Loucy (cell line): ENCODE data around the gene APBB2.

Source experiments
- H2AFZ ChIP-seq: fragments of 200-600 bp; sonication (generic); 2 replicates; pipeline ENCODE4 v1.6.0; 2016; ENCODE audit warnings: antibody characterized with exemption, mild to moderate bottlenecking, low read length, moderate library complexity
- H3F3A ChIP-seq: fragments of 200-600 bp; 2 replicates; pipeline ENCODE4 v1.6.0; 2016; ENCODE audit warnings: antibody characterized with exemption, low read depth, mild to moderate bottlenecking
- H3K27me3 ChIP-seq: fragments of 200-600 bp; sonication (generic); 2 replicates; pipeline ENCODE4 v1.6.1; 2014; ENCODE audit warnings: low read length, mild to moderate bottlenecking; ENCODE audit not compliant: insufficient read depth, poor library complexity, severe bottlenecking
- H3K36me3 ChIP-seq: fragments of 200-600 bp; sonication (generic); 2 replicates; pipeline ENCODE4 v1.6.1; 2016; ENCODE audit warnings: low read length; ENCODE audit not compliant: insufficient read depth
- H3K4me1 ChIP-seq: fragments of 200-600 bp; sonication (generic); 2 replicates; pipeline ENCODE4 v1.5.1; 2014; ENCODE audit warnings: low read length, mild to moderate bottlenecking; ENCODE audit not compliant: insufficient read depth, poor library complexity, severe bottlenecking
- H3K4me2 ChIP-seq: fragments of 200-600 bp; sonication (generic); 2 replicates; pipeline ENCODE4 v1.6.0; 2014; ENCODE audit warnings: antibody characterized with exemption, low read length, low read depth, mild to moderate bottlenecking; ENCODE audit not compliant: poor library complexity, severe bottlenecking
- H3K4me3 ChIP-seq: fragments of 200-600 bp; sonication (generic); 2 replicates; pipeline ENCODE4 v1.5.1; 2014; ENCODE audit warnings: low read length, mild to moderate bottlenecking, mixed read lengths; ENCODE audit not compliant: poor library complexity, severe bottlenecking
- H3K79me2 ChIP-seq: fragments of 200-600 bp; sonication (generic); 2 replicates; pipeline ENCODE4 v1.6.1; 2014; ENCODE audit warnings: low read length; ENCODE audit not compliant: insufficient read depth
- H3K9ac ChIP-seq: fragments of 200-600 bp; sonication (generic); 2 replicates; pipeline ENCODE4 v1.6.0; 2014; ENCODE audit warnings: mild to moderate bottlenecking, low read depth, low read length, moderate library complexity; ENCODE audit not compliant: poor library complexity, severe bottlenecking
- H3K9me2 ChIP-seq: fragments of 200-600 bp; sonication (generic); replicated peaks from 2 replicates; pipeline ENCODE4 v1.6.1; 2016; ENCODE audit warnings: low read depth, low read length, mixed read lengths
- H3K9me3 ChIP-seq: fragments of 200-600 bp; sonication (generic); 2 replicates; pipeline ENCODE4 v1.6.1; 2014; ENCODE audit warnings: mild to moderate bottlenecking, antibody characterized with exemption, low read length, low read depth; ENCODE audit not compliant: insufficient read depth
- H4K20me1 ChIP-seq: fragments of 200-600 bp; sonication (generic); 2 replicates; pipeline ENCODE4 v1.6.0; 2014; ENCODE audit warnings: antibody characterized with exemption, low read length, mild to moderate bottlenecking; ENCODE audit not compliant: insufficient read depth, poor library complexity, severe bottlenecking
- EZH2phosphoT487 ChIP-seq: fragments of 200-600 bp; IDR thresholded peaks from 2 replicates; pipeline ENCODE4 v1.6.1; 2018; ENCODE audit warnings: antibody characterized with exemption, mild to moderate bottlenecking, moderate library complexity, borderline replicate concordance
- TF ChIP-seq, protein P1 (sequence below): fragments of 200-600 bp; sonication (generic); conservative IDR thresholded peaks from 2 replicates; pipeline ENCODE4 v1.5.1; 2014; ENCODE audit warnings: mild to moderate bottlenecking, antibody characterized with exemption, low read length

Gene APBB2

DNA sequence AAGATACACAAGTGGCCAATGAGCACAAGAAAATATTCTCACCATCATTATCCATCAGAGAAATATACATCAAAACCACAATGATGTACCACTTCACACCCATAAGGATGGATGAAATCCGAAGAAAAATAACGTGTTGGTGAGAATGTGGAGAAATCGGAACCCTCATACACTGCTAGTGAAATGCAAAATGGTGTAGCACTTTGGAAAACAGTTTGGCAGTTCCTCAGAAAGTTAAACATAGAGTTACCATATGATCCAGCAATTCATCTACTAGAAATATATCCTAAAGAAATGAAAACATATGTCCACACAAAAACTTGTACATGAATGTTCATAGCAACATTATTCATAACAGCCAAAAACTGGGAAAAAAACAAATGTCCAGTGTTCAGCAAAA, 18.5 kb upstream of the APBB2 start:
- H3K9me3 ChIP-seq = no peaks in the 10 kb centered on the region

DNA sequence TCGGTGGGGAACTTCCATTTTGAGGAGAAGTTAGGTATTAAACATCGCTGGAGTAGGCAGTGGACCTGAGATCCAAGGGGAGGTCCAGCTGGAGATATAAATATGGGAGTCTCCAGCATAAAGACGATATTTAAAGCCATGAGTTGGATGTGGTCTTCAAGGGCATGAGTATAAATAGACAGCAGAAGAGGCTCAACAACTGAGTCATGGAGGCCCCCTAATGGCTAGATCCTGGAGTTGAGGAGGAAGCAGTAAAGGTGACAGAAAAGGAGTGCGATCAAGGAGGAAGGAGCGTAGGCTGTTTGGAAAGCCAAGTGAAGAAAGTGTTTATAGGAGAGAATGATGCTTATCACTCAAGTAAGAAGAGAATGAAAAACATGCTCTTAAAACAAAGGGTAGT, 18.1 kb upstream of the APBB2 start:
- Histone ChIP-seq H3F3A (no peaks in the 10 kb centered on the region), H3K79me2 (no peaks in the 10 kb centered on the region)
- TF ChIP-seq EZH2phosphoT487 = no peak
- TF ChIP-seq, protein P1, sequence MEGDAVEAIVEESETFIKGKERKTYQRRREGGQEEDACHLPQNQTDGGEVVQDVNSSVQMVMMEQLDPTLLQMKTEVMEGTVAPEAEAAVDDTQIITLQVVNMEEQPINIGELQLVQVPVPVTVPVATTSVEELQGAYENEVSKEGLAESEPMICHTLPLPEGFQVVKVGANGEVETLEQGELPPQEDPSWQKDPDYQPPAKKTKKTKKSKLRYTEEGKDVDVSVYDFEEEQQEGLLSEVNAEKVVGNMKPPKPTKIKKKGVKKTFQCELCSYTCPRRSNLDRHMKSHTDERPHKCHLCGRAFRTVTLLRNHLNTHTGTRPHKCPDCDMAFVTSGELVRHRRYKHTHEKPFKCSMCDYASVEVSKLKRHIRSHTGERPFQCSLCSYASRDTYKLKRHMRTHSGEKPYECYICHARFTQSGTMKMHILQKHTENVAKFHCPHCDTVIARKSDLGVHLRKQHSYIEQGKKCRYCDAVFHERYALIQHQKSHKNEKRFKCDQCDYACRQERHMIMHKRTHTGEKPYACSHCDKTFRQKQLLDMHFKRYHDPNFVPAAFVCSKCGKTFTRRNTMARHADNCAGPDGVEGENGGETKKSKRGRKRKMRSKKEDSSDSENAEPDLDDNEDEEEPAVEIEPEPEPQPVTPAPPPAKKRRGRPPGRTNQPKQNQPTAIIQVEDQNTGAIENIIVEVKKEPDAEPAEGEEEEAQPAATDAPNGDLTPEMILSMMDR = peak; percentile 40

More for the DNA sequence above, 18.5 kb upstream of the APBB2 start:
- no peak overlapping the region for H3K4me2 ChIP-seq
- no peak overlapping the region for H3K4me3 ChIP-seq
- H3K27me3 ChIP-seq = no peaks in the 10 kb centered on the region
- H4K20me1 ChIP-seq = no peaks in the 10 kb centered on the region
- H3K9ac ChIP-seq = no peak overlapping the region
- no peak overlapping the region for H2AFZ ChIP-seq
- H3K36me3 ChIP-seq = no peaks in the 10 kb centered on the region
- no peaks in the 10 kb centered on the region for H3K79me2 ChIP-seq
- TF ChIP-seq, protein P1 = no peak
- TF ChIP-seq EZH2phosphoT487 = no peak
- H3K4me1 ChIP-seq = no peaks in the 10 kb centered on the region
- no peaks in the 10 kb centered on the region for H3K9me2 ChIP-seq
- no peaks in the 10 kb centered on the region for H3F3A ChIP-seq

DNA sequence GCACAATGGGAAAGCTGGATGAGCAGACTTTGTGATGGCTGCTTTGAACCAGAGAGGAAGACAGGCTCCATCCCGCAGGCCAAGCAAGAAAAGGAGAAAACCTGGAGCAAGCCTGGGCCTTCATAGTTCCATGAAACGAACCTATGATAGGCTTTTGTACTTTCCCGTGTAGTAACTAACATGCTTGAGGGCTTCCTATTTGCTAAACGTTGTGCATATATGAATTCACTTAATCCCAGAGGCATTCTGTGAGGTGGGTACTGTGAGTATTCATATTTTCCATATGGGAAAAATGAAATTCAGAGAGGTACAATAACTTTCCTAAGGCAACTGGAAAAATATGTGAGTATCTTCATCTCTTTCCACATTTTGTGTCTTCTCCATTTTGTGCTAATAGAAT, 13.6 kb upstream of the APBB2 start:
- H3K9me2 ChIP-seq = no peaks in the 10 kb centered on the region
- no peaks in the 10 kb centered on the region for H4K20me1 ChIP-seq
- H3K4me2 ChIP-seq = no peak overlapping the region
- no peaks in the 10 kb centered on the region for H3K27me3 ChIP-seq
- H3K9ac ChIP-seq = no peak overlapping the region
- H3K79me2 ChIP-seq = no peaks in the 10 kb centered on the region
- no peaks in the 10 kb centered on the region for H3F3A ChIP-seq
- TF ChIP-seq, protein P1 = no peak
- no peak for TF ChIP-seq EZH2phosphoT487
- H3K9me3 ChIP-seq = no peaks in the 10 kb centered on the region
- no peak overlapping the region for H2AFZ ChIP-seq
- H3K4me1 ChIP-seq = no peaks in the 10 kb centered on the region
- H3K4me3 ChIP-seq = no peak overlapping the region
- H3K36me3 ChIP-seq = no peaks in the 10 kb centered on the region

More for the DNA sequence above, 18.1 kb upstream of the APBB2 start:
- Histone ChIP-seq H3K9ac (no peak overlapping the region), H3K9me2 (no peaks in the 10 kb centered on the region), H3K27me3 (no peaks in the 10 kb centered on the region), H3K36me3 (no peaks in the 10 kb centered on the region), H3K4me2 (no peak overlapping the region), H2AFZ (no peak overlapping the region), H3K4me1 (no peaks in the 10 kb centered on the region), H3K9me3 (no peaks in the 10 kb centered on the region), H4K20me1 (no peaks in the 10 kb centered on the region), H3K4me3 (no peak overlapping the region)
